Activated CD4-positive, alpha-beta T cell treated with anti-CD3 and anti-CD28 coated beads for 36 hours (primary cell): ENCODE data around the gene GOLGA8M. TPM values are rescaled to one million over a fixed set of nuclear protein-coding genes. Genes with fewer than 3 reads are reported as not detected.
"Not testable (repeated sequence)": the region's sequence is repeated elsewhere in the genome, so short reads cannot be mapped to it uniquely, and the experiment has no call there.

Experiments
- ATAC-seq: fragments of 200-7000 bp; cut with Tn5 transposase; one replicate; pipeline ENCODE4 v1.10.0; 2021; ENCODE audit warnings: mild to moderate bottlenecking, moderate library complexity
- CTCF ChIA-PET: fragments of 350-600 bp; sonication (Branson Sonifier 250); formaldehyde crosslinking; loops from one replicate; lab custom pipeline; 2021; ENCODE audit warnings: antibody characterized with exemption; lab: Charles Lee
- POLR2A ChIA-PET: fragments of 350-600 bp; sonication (Branson Sonifier 250); formaldehyde crosslinking; loops from one replicate; lab custom pipeline; 2021; ENCODE audit warnings: antibody characterized with exemption, inconsistent platforms; lab: Charles Lee
- DNase-seq: peaks from one replicate; pipeline ENCODE4 v3.0.0-alpha.2; 2020
- H3K27ac Mint-ChIP-seq: one replicate; pipeline ENCODE4 v1.8.0; 2021; ENCODE audit warnings: mixed read lengths
- H3K27me3 Mint-ChIP-seq: one replicate; pipeline ENCODE4 v1.8.0; 2021; ENCODE audit warnings: mixed read lengths
- H3K36me3 Mint-ChIP-seq: one replicate; pipeline ENCODE4 v1.8.0; 2021; ENCODE audit warnings: low read depth, mixed read lengths
- H3K4me1 Mint-ChIP-seq: one replicate; pipeline ENCODE4 v1.8.0; 2021; ENCODE audit warnings: mixed read lengths
- H3K4me3 Mint-ChIP-seq: one replicate; pipeline ENCODE4 v1.8.0; 2021; ENCODE audit warnings: mild to moderate bottlenecking, moderate library complexity, mixed read lengths
- H3K9me3 Mint-ChIP-seq: one replicate; pipeline ENCODE4 v1.8.0; 2021; ENCODE audit warnings: low read depth, mixed read lengths
- intact Hi-C, 2 experiments: fragments of 100-400 bp; cut with DNase I in 1 of 2; cut with micrococcal nuclease in 1 of 2; formaldehyde crosslinking; loops; one replicate each; pipeline versions ENCODE4 v1.14.2 to v1.15.1; 2022 to 2024; cut with DNase I, micrococcal nuclease
- total RNA-seq, 2 experiments: library from RNA; stranded (reverse); gene quantifications; one replicate each; pipeline ENCODE4 v1.2.3, GENCODE V29; 2021

GOLGA8M gene
- total RNA-seq, 2 experiments from 2014 or later, result 0.35 to 0.75 TPM

GRCh38 chr15:28656018-28656360, 56.2 kb downstream of the GOLGA8M start:
- CTCF ChIA-PET, ATAC-seq, H3K36me3 Mint-ChIP-seq, DNase-seq, H3K27me3 Mint-ChIP-seq, intact Hi-C loops, POLR2A ChIA-PET, H3K4me1 Mint-ChIP-seq, H3K9me3 Mint-ChIP-seq, H3K27ac Mint-ChIP-seq, H3K4me3 Mint-ChIP-seq: not testable (repeated sequence)

DNA sequence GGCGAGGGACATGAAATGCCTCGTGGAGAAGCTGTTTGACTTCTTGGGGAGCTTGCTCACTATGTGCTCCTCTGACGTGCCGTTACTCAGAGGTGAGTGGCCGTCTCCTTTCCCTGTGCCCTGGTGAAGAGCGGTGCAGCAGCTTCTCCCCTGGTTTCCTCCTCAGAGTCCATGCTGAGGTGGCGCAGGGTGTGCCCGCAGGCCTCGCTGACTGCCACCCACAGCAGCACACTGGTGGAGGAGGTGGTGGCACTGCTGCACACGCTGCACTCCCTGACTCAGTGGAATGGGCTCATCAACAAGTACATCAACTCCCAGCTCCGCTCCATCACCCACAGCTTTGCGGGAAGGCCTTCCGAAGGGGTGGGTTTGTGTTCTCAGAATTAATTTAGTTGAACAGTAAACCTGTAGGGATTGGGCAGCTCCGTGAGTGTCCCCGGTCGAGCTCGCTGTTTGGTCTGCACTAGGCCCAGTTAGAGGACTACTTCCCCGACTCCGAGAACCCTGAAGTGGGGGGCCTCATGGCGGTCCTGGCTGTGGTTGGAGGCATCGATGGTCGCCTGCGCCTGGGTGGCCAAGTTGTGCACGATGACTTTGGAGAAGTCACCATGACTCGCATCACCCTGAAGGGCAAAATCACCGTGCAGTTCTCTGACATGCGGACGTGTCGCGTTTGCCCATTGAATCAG, 56.7 kb downstream of the GOLGA8M start:
- H3K36me3 Mint-ChIP-seq, H3K27me3 Mint-ChIP-seq, H3K4me1 Mint-ChIP-seq, DNase-seq, POLR2A ChIA-PET, H3K27ac Mint-ChIP-seq, ATAC-seq, CTCF ChIA-PET, H3K4me3 Mint-ChIP-seq, intact Hi-C loops, H3K9me3 Mint-ChIP-seq: not testable (repeated sequence)

- H3K36me3 Mint-ChIP-seq, H3K4me3 Mint-ChIP-seq, ATAC-seq, H3K4me1 Mint-ChIP-seq, intact Hi-C loops, H3K27ac Mint-ChIP-seq, CTCF ChIA-PET, DNase-seq, H3K27me3 Mint-ChIP-seq, POLR2A ChIA-PET, H3K9me3 Mint-ChIP-seq: not testable (repeated sequence)
These were observed 58.0 kb downstream of the GOLGA8M start for GRCh38 chr15:28654194-28654593.

GRCh38 chr15:28652538-28652937, 59.7 kb downstream of the GOLGA8M start:
- H3K9me3 Mint-ChIP-seq, CTCF ChIA-PET, DNase-seq, POLR2A ChIA-PET, H3K36me3 Mint-ChIP-seq, H3K4me3 Mint-ChIP-seq, intact Hi-C loops, H3K4me1 Mint-ChIP-seq, ATAC-seq, H3K27me3 Mint-ChIP-seq, H3K27ac Mint-ChIP-seq: not testable (repeated sequence)

Other genes with a start within 250 kb of the GOLGA8M start
- not detected for gene GOLGA8G, start 179.4 kb downstream of the GOLGA8M start, total RNA-seq
- not detected for gene GOLGA6L25, start 158.9 kb downstream of the GOLGA8M start, total RNA-seq
- gene GOLGA6L7, start 136.2 kb upstream of the GOLGA8M start, total RNA-seq, result not detected
- gene APBA2, start 173.6 kb upstream of the GOLGA8M start, total RNA-seq, result 10 to 100 TPM; 12.8 to 17.5 TPM